ENCODE data around the gene PRKCG.

Gene PRKCG

GRCh38 chr19:53900191-53900860 is 18.3 kb downstream of the PRKCG start:
- no peak for DNase-seq

- no peak for DNase-seq
These were observed 21.2 kb downstream of the PRKCG start for GRCh38 chr19:53903055-53903680.

- no peak for DNase-seq
These were observed 22.9 kb downstream of the PRKCG start for GRCh38 chr19:53904909-53905308.

- no peak for DNase-seq
These were observed 23.8 kb downstream of the PRKCG start for GRCh38 chr19:53905787-53906186.

- peak; percentile 61 for DNase-seq
These were observed 24.5 kb downstream of the PRKCG start for GRCh38 chr19:53906211-53907192.

GRCh38 chr19:53907193-53907581 is 25.2 kb downstream of the PRKCG start:
- no peak for DNase-seq

GRCh38 chr19:53907690-53908089 is 25.7 kb downstream of the PRKCG start:
- DNase-seq, result no peak

GRCh38 chr19:53908106-53908934 is 26.3 kb downstream of the PRKCG start:
- DNase-seq, result peak; percentile 86

- peak; percentile 68 for DNase-seq
These were observed 27.0 kb downstream of the PRKCG start, which contains the start of gene CACNG7 for GRCh38 chr19:53908935-53909415. TSS of gene CACNG7 (plus strand) at chr19:53909278. CDS start at chr19:53912832, 3,554 bp downstream.

- no peak for DNase-seq
These were observed 27.6 kb downstream of the PRKCG start for GRCh38 chr19:53909471-53910169.

GRCh38 chr19:53910170-53910518 is 28.1 kb downstream of the PRKCG start:
- no peak for DNase-seq

- DNase-seq, result no peak
These were observed 30.7 kb downstream of the PRKCG start for GRCh38 chr19:53912653-53913052.

GRCh38 chr19:53915000-53915399 is 33.0 kb downstream of the PRKCG start:
- DNase-seq, result no peak

- no peak for DNase-seq
These were observed 34.0 kb downstream of the PRKCG start for GRCh38 chr19:53916004-53916403.

GRCh38 chr19:53917356-53917755 is 35.4 kb downstream of the PRKCG start:
- no peak for DNase-seq

- DNase-seq, result no peak
These were observed 45.7 kb downstream of the PRKCG start for GRCh38 chr19:53927739-53928138.

- DNase-seq, result no peak
These were observed 54.0 kb downstream of the PRKCG start for GRCh38 chr19:53936029-53936428.

- DNase-seq, result no peak
These were observed 60.2 kb downstream of the PRKCG start for GRCh38 chr19:53942001-53942786.

GRCh38 chr19:53944416-53944815 is 62.4 kb downstream of the PRKCG start:
- no peak for DNase-seq

- DNase-seq, result no peak
These were observed 62.9 kb downstream of the PRKCG start for GRCh38 chr19:53944933-53945332.

- DNase-seq, result no peak
These were observed 63.4 kb downstream of the PRKCG start for GRCh38 chr19:53945441-53945840.

Measured in midbrain (tissue), 1 donor.